NCI-H510A (cell line): ENCODE data around the gene TMEM123.

Experiments
- DNase-seq: peaks from one replicate; lab custom pipeline; 2025; lab: John Stamatoyannopoulos, UW

TMEM123 gene

DNA sequence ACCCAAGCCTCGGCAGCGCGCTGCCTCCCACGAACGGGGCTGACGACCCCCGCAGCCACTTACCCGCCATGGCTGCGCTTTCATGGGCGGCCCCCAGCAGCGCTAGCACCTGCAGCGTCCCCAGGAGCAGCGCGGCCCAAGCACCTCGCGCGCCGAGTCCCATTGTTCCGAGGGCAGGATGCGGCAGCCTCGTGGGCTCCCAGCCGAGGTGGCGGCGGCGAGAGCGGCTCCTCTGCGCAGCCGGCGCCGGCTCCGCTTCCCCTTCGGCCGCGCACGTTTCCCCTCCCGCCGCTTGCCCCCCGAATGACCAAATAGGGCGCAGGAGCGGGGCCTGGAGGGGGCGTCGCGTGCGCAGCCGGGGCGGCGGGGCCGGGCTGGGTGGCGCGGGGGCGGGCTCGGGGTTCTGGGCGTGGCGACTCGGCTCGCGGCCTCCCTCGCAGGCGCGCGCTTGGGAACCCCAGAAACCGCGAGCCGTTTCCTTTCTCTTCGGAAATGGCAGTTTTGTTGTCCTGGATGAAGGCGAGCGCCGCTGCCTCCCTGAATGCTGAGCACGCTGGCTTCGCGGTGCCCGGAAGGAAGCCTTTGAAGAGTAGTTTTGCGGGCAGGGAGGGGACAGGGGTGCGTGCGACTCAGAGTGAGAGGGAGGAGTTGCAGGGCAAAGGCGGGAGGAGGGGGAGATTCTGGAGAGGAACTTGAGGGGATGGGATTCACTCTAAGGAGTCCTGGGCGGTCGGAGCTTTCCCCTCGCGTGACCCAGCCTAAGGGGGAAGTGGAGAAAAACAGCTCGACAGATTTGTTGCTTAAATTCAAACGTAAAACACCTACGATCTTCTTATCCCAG, at the start of gene TMEM123:
Gene TMEM123 (minus strand): TSS at position 305 of the 841 bp plus-strand sequence. CDS start 142 bp downstream, at position 163.
- peak; percentile 83 for DNase-seq

DNA sequence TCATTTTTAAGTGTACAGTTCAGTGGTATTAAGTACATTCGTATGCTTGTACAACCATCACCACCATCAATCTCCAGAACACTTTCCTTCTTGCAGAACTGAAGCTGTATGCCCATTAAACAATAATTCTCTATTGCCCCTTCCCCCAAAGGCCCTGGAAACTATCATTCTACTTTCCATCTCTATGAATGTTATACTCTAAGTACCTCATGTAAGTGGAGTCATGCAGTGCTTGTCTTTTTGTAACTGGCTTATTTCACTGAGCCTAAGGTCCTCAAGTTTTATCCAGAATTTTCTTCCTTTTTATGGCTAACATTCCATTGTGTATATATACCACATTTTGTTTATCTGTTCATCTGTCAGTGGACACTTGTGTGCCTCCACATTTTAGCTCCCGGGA, 48.3 kb upstream of the TMEM123 start:
- no peak for DNase-seq

- no peak for DNase-seq
These were observed 47.4 kb upstream of the TMEM123 start for GRCh38 chr11:102499931-102500330.

DNA sequence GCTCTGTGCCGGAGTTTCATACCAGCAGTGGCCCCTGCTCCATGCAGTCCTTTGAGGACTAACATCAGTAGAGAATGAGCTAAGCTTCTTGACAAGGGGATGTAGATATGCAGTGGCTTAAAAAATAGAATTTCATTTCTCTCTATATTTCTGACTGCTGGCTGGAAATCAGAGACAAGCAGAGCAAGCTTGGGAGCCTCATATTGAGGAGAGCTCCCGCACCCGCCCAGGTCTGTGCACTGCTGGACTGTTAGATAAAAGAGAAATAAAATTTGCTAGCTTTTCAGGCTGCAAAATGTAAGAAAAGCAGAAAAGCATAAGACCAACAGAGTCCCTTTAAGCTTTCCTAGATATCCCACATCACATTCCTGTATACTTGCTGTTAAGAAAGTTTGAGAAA, 46.6 kb upstream of the TMEM123 start:
- DNase-seq = no peak

GRCh38 chr11:102497061-102497460, 44.5 kb upstream of the TMEM123 start:
- DNase-seq = no peak

GRCh38 chr11:102495161-102496042, 42.8 kb upstream of the TMEM123 start:
- DNase-seq = peak; percentile 22

- no peak for DNase-seq
These were observed 41.7 kb upstream of the TMEM123 start for GRCh38 chr11:102494216-102494615.

- no peak for DNase-seq
These were observed 41.0 kb upstream of the TMEM123 start for GRCh38 chr11:102493524-102493923.

GRCh38 chr11:102491969-102492368, 39.4 kb upstream of the TMEM123 start:
- no peak for DNase-seq

- no peak for DNase-seq
These were observed 36.9 kb upstream of the TMEM123 start for GRCh38 chr11:102489186-102490145.

DNA sequence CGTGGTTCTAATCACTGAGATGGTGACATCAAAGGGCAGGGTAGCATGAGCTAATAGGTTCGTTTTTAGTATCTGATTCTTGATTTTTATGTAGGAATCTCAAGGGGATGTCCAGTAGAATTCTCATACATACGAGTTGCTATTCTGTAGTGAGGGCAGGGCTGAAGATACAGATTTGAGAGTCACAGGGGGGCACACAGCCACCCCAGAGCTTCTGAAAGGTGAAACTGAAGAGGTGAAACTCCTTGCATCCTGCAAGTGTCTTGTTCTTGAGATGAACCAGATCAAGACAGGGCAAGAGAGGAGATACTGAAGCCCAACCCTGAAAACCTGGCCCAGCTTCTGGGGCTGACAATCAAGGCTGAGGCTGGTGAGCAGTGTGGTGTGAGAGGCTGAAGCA, 35.6 kb upstream of the TMEM123 start:
- DNase-seq = no peak

GRCh38 chr11:102487214-102487613, 34.6 kb upstream of the TMEM123 start:
- DNase-seq = no peak

DNA sequence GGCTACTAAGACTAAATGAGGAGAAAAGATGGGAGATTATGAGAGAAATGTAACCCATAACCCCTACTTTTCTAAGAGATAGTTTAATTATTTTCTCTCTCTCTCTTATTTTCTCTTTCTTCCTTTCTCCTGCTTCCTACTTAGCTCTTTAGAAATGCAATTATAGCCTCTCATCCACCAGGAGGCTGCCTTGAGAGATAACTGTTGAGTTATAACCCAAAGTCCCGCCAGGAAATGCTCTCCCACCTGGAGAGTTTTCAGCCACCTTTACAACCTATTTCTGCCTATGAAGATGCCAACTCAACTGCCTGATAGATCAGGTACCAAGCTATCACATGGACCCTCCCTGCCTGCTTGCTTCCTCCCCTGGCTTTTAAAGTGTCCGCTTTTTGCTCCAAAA, 34.0 kb upstream of the TMEM123 start:
- no peak for DNase-seq

- DNase-seq = no peak
These were observed 32.6 kb upstream of the TMEM123 start for GRCh38 chr11:102485095-102485722.

DNA sequence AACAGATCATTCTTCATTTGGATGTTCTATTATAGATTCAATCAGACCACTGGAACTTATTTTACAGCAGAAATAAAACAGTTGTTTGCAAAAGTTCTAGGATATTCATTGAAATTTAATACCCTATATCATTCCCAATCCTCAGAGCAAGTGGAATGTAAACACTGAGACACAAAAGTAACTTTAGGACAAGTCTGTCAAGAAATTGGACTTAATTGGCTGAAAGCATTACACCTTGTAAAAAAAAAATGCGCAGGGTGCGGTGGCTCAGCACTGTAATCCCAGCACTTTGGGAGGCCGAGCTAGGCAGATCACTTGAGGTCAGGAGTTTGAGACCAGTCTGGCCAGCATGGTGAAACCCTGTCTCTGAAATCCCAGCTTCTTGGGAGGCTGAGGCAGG, 29.9 kb upstream of the TMEM123 start:
- DNase-seq = no peak

GRCh38 chr11:102479733-102480132, 27.2 kb upstream of the TMEM123 start:
- DNase-seq = no peak

DNA sequence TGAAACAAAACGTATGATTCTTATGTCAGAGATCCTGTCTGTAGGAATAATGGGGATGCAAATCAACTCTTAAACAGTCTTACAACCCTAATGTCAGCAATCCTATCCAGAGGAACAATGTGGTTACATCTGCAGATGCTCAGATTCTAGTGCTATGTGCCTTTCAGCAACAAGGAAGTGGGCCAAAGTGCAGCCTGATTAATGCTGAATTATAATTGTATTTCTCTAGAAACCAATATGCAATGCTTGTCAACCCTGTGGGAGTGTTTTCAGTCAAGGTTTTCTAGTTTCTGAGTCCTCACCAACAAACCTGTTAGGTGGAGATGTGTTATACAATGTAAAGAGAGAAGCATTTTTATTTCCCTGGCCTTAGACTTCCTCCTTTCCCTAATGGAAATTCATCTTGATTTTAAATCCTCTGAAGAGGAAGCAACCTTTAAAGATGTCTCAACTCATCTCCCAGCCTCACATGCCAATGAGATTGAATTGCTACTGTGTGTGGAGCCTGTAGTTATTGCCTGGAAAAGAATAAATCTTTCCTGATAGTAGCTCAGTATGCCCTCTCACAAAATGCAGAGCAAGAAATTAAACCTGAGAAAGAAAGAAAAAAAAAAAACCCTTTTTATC, 26.2 kb upstream of the TMEM123 start:
- no peak for DNase-seq

GRCh38 chr11:102476812-102477211, 24.2 kb upstream of the TMEM123 start:
- peak; percentile 51 for DNase-seq

- no peak for DNase-seq
These were observed 23.5 kb upstream of the TMEM123 start for GRCh38 chr11:102476069-102476468.

- DNase-seq = no peak
These were observed 21.0 kb upstream of the TMEM123 start for GRCh38 chr11:102473543-102473942.

DNA sequence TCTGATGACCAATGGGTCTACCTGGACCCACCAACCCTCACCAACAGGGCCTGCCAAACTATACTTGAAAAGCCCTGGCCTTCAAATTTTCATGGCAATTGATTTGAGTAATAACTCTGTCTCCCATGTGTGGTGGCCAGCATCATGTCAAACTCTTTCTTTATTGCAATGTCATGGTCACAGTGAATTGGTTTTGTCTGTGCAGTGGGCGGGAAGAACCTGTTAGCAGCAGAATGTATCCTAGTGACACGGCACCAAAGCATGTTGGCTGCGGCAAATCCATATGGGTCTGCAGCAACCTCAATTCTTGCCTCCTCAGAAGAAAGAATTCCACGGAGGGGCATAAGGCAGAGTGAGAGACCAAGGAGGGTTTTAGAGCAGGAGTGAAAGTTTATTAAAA, 19.6 kb upstream of the TMEM123 start:
- DNase-seq = no peak
